A549 (cell line): ENCODE measurements around the gene BAAT. TPM values are rescaled to one million over a fixed set of nuclear protein-coding genes. Genes with fewer than 3 reads are reported as not detected.
A peak's percentile ranks its signal among the peaks of the same experiment; 100 is the strongest.

Experiments
- ATAC-seq, 2 experiments: fragments of 200-7000 bp in 1 of 2; fragments of >200 bp in 1 of 2; cut with Nextera tagmentation in 1 of 2; cut with Tn5 transposase in 1 of 2; 3 replicates each; pipeline versions ENCODE4 v1.8.0 to v1.9.1; 2018 to 2020; ENCODE audit warnings: mild to moderate bottlenecking in 1 of 2, moderate library complexity in 1 of 2
- CTCF ChIA-PET: fragments of 300-600 bp; sonication (Branson Sonifier 250); formaldehyde crosslinking; extraction: SDS; loops from one replicate; lab custom pipeline; 2021; ENCODE audit warnings: antibody characterized with exemption, inconsistent platforms; lab: Yijun Ruan, JAX
- POLR2A ChIA-PET: fragments of 350-600 bp; formaldehyde crosslinking; extraction: SDS; loops from one replicate; lab custom pipeline; 2021; ENCODE audit warnings: antibody characterized with exemption, inconsistent platforms; lab: Yijun Ruan, JAX
- DNase-seq, 2 experiments: peaks; one replicate each; pipeline versions ENCODE4 v3.0.0 to v3.0.0-alpha.2; 2011 to 2016; ENCODE audit warnings: low read depth in 1 of 2, low spot score in 1 of 2
- FAIRE-seq: peaks from 2 replicates; lab custom pipeline; 2011; peaks lifted over from hg19 to GRCh38; lab: Jason Lieb, UNC
- H3K27ac ChIP-seq, 2 experiments: fragments of >200 bp; sonication (Bioruptor Twin); formaldehyde crosslinking; 3 replicates each; pipeline ENCODE4 v1.5.1; 2016 to 2017
- H3K4me1 ChIP-seq: fragments of >200 bp; sonication (Bioruptor Twin); formaldehyde crosslinking; 3 replicates; pipeline ENCODE4 v1.6.1; 2016
- H3K4me2 ChIP-seq: fragments of >200 bp; sonication (Bioruptor Twin); formaldehyde crosslinking; 3 replicates; pipeline ENCODE4 v1.6.1; 2016
- H3K4me3 ChIP-seq: fragments of >200 bp; sonication (Bioruptor Twin); formaldehyde crosslinking; 3 replicates; pipeline ENCODE4 v1.5.1; 2016
- H3K9me3 ChIP-seq: fragments of >200 bp; sonication (Bioruptor Twin); formaldehyde crosslinking; 3 replicates; pipeline ENCODE4 v1.6.1; 2016
- BHLHE40 ChIP-seq: IDR thresholded peaks from 2 replicates; pipeline ENCODE4 v1.6.1; 2012; ENCODE audit warnings: low read depth, low read length, inconsistent platforms
- CBX2 ChIP-seq: fragments of 200-600 bp; sonication (generic); IDR thresholded peaks from 2 replicates; pipeline ENCODE4 v1.6.1; 2016; ENCODE audit warnings: low read depth, mild to moderate bottlenecking, borderline replicate concordance
- CBX8 ChIP-seq: fragments of 200-600 bp; sonication (generic); IDR thresholded peaks from 2 replicates; pipeline ENCODE4 v1.6.1; 2016
- CHD2 ChIP-seq: fragments of 150-350 bp; IDR thresholded peaks from 2 replicates; pipeline ENCODE4 v1.6.1; 2014; ENCODE audit warnings: low read length; ENCODE audit not compliant: partially characterized antibody
- CHD4 ChIP-seq: fragments of 200-600 bp; sonication (generic); IDR thresholded peaks from 2 replicates; pipeline ENCODE4 v1.6.1; 2016; ENCODE audit warnings: antibody characterized with exemption, mild to moderate bottlenecking, borderline replicate concordance
- EHF ChIP-seq: fragments of 250-450 bp; sonication (Bioruptor Pico); IDR thresholded peaks from 2 replicates; pipeline ENCODE4 v1.5.0; 2020; ENCODE audit warnings: mild to moderate bottlenecking
- EHMT2 ChIP-seq: fragments of 200-600 bp; sonication (generic); IDR thresholded peaks from 2 replicates; pipeline ENCODE4 v1.6.1; 2016; ENCODE audit warnings: antibody characterized with exemption, low read depth, mild to moderate bottlenecking, moderate library complexity
- ELK1 ChIP-seq: fragments of 150-350 bp; IDR thresholded peaks from 2 replicates; pipeline ENCODE4 v1.6.1; 2014; ENCODE audit warnings: low read depth, mild to moderate bottlenecking, low read length
- EP300 ChIP-seq, 2 experiments: fragments of >200 bp; sonication (Bioruptor Twin); formaldehyde crosslinking; IDR thresholded peaks; 2 replicates in 1 of 2; 3 replicates in 1 of 2; pipeline ENCODE4 v1.6.1; 2016 to 2017
- ESRRA ChIP-seq: fragments of 150-350 bp; IDR thresholded peaks from 2 replicates; pipeline ENCODE4 v1.6.1; 2014; ENCODE audit warnings: mild to moderate bottlenecking, low read length, borderline replicate concordance
- FOSB ChIP-seq: fragments of 250-450 bp; sonication (Bioruptor Pico); IDR thresholded peaks from 2 replicates; pipeline ENCODE4 v1.5.0; 2020; ENCODE audit warnings: mild to moderate bottlenecking, moderate library complexity
- FOXS1 ChIP-seq: fragments of 250-450 bp; sonication (Bioruptor Pico); IDR thresholded peaks from 2 replicates; pipeline ENCODE4 v1.5.0; 2020; ENCODE audit warnings: mild to moderate bottlenecking, moderate library complexity
- GATA3 ChIP-seq: IDR thresholded peaks from 2 replicates; pipeline ENCODE4 v1.6.1; 2012; ENCODE audit warnings: borderline replicate concordance
- HDAC2 ChIP-seq: fragments of 200-600 bp; sonication (generic); IDR thresholded peaks from 2 replicates; pipeline ENCODE4 v1.6.1; 2016
- HMGXB4 ChIP-seq: fragments of 250-450 bp; sonication (Bioruptor Pico); IDR thresholded peaks from 2 replicates; pipeline ENCODE4 v1.5.0; 2021; ENCODE audit warnings: mild to moderate bottlenecking, moderate library complexity, borderline replicate concordance
- HOXA7 ChIP-seq: fragments of 250-450 bp; sonication (Bioruptor Pico); IDR thresholded peaks from 2 replicates; pipeline ENCODE4 v1.5.0; 2020; ENCODE audit warnings: mild to moderate bottlenecking, moderate library complexity
- JUN ChIP-seq, 2 experiments: fragments of >200 bp; sonication (Bioruptor Twin); formaldehyde crosslinking; IDR thresholded peaks; 2 replicates in 1 of 2; 3 replicates in 1 of 2; pipeline ENCODE4 v1.6.1; 2016 to 2017
- JUNB ChIP-seq: fragments of >200 bp; sonication (Bioruptor Twin); formaldehyde crosslinking; IDR thresholded peaks from 2 replicates; pipeline ENCODE4 v1.6.1; 2016
- KDM1A ChIP-seq: fragments of 200-600 bp; sonication (generic); IDR thresholded peaks from 2 replicates; pipeline ENCODE4 v1.6.1; 2016; ENCODE audit warnings: low read depth, mild to moderate bottlenecking
- MYC ChIP-seq: IDR thresholded peaks from 2 replicates; pipeline ENCODE4 v1.6.1; 2012; ENCODE audit warnings: mild to moderate bottlenecking, inconsistent platforms, low read length, improper control_type of control experiment, borderline replicate concordance
- NFE2L2 ChIP-seq: fragments of 150-350 bp; conservative IDR thresholded peaks from 2 replicates; pipeline ENCODE4 v1.6.1; 2014; ENCODE audit warnings: low read length
- NR3C1 ChIP-seq: fragments of >200 bp; sonication (Bioruptor Twin); formaldehyde crosslinking; IDR thresholded peaks from 3 replicates; pipeline ENCODE4 v1.6.1; 2017
- PBX3 ChIP-seq: IDR thresholded peaks from 2 replicates; pipeline ENCODE4 v1.6.1; 2012
- PHF8 ChIP-seq: fragments of 200-600 bp; sonication (generic); IDR thresholded peaks from 2 replicates; pipeline ENCODE4 v1.6.1; 2016; ENCODE audit warnings: low read depth, mild to moderate bottlenecking, antibody characterized with exemption, moderate library complexity, borderline replicate concordance
- POLR2A ChIP-seq: IDR thresholded peaks from 2 replicates; pipeline ENCODE4 v1.6.1; 2012; ENCODE audit warnings: mild to moderate bottlenecking, low read length
- POLR2AphosphoS2 ChIP-seq: conservative IDR thresholded peaks from 2 replicates; pipeline ENCODE4 v1.6.1; 2012; ENCODE audit warnings: low read length, improper control_type of control experiment, inconsistent platforms
- RARB ChIP-seq: fragments of 250-450 bp; sonication (Bioruptor Pico); IDR thresholded peaks from 2 replicates; pipeline ENCODE4 v1.8.0; 2021; ENCODE audit warnings: mild to moderate bottlenecking, moderate library complexity
- SREBF2 ChIP-seq: fragments of 450-650 bp; IDR thresholded peaks from 2 replicates; pipeline ENCODE4 v1.6.1; 2014; ENCODE audit warnings: mild to moderate bottlenecking, moderate library complexity
- TP53 ChIP-seq: fragments of 250-450 bp; sonication (Bioruptor Pico); IDR thresholded peaks from 2 replicates; pipeline ENCODE4 v1.5.0; 2021; ENCODE audit warnings: mild to moderate bottlenecking, moderate library complexity
- USF2 ChIP-seq: fragments of 450-650 bp; IDR thresholded peaks from 2 replicates; pipeline ENCODE4 v1.6.1; 2014; ENCODE audit warnings: antibody characterized with exemption
- ZC3H11A ChIP-seq: fragments of 450-650 bp; IDR thresholded peaks from 2 replicates; pipeline ENCODE4 v1.6.1; 2014; ENCODE audit warnings: antibody characterized with exemption, mild to moderate bottlenecking
- ZFP36 ChIP-seq: fragments of 450-650 bp; IDR thresholded peaks from 2 replicates; pipeline ENCODE4 v1.6.1; 2014; ENCODE audit warnings: borderline replicate concordance; ENCODE audit not compliant: partially characterized antibody
- ZSCAN20 ChIP-seq: fragments of 250-450 bp; sonication (Bioruptor Pico); IDR thresholded peaks from 2 replicates; pipeline ENCODE4 v1.8.0; 2022; ENCODE audit warnings: mild to moderate bottlenecking, moderate library complexity
- WGBS: methylation state at CpG from one replicate; pipeline ENCODE4 v1.1.6; 2017; ENCODE audit errors: missing lambda C conversion rate; 5-methylcytosine and 5-hydroxymethylcytosine counted together
- polyA plus RNA-seq, 4 experiments: library from polyadenylated mRNA; depleted of rRNA in 3 of 4; stranded (reverse); fragments of >200 nt; fragmentation: RNase III in 1 of 4; extraction: RNeasy Plus Mini Kit Qiagen cat#74134 plus additional on column Dnase treatment in 1 of 4; gene quantifications; 2 replicates in 3 of 4; 3 replicates in 1 of 4; pipeline ENCODE4 v1.2.3, GENCODE V29; 2011 to 2017

The BAAT gene
- polyA plus RNA-seq, 2 of the 4 experiments (the other 2 are of a cell fraction) = 9.1 to 13.6 TPM

- H3K4me3 ChIP-seq = no peak overlapping the region
- CTCF ChIA-PET = interaction anchor here (0.8 to 1.2 kb wide), 4 partner anchors 8 to 34 kb away, joined by 3 to 5 read pairs (median 3); no protein-coding TSS in a partner anchor
- H3K4me2 ChIP-seq = no peak overlapping the region
- peak overlapping the region in 1 of 2 experiments; percentile 16; a peak in 3 of 6 replicates for H3K27ac ChIP-seq
- POLR2A ChIA-PET = no interaction called here
- TF ChIP-seq NFE2L2 (no peak), ZC3H11A (no peak), CHD2 (no peak), POLR2A (no peak), ZFP36 (no peak), MYC (no peak), CBX2 (no peak), PBX3 (no peak), EHMT2 (no peak), CHD4 (no peak), HDAC2 (no peak), KDM1A (no peak), BHLHE40 (no peak), POLR2AphosphoS2 (no peak), JUNB (no peak), EP300 (IDR thresholded peaks at IDR 0.05) (no peak), HOXA7 (no peak), JUN (IDR thresholded peaks at IDR 0.05) (no peak), USF2 (no peak)
- FAIRE-seq (peak; percentile 32), DNase-seq (no peak), ATAC-seq (no peak)
- H3K4me1 ChIP-seq = no peaks in the 10 kb centered on the region
- no peaks in the 10 kb centered on the region for H3K9me3 ChIP-seq
- 83% methylated on average over 2 of the region's 2 CpGs for WGBS
These were observed 47.6 kb downstream of the BAAT start for GRCh38 chr9:101337237-101337636.

- ATAC-seq (no peak), DNase-seq (no peak), FAIRE-seq (no peak)
- no peak overlapping the region for H3K4me3 ChIP-seq
- CTCF ChIA-PET = interaction anchor here (0.8 to 1.4 kb wide), 2 partner anchors 11 to 12 kb away, joined by 3 to 6 read pairs; no protein-coding TSS in a partner anchor
- H3K9me3 ChIP-seq = no peaks in the 10 kb centered on the region
- H3K4me1 ChIP-seq = no peaks in the 10 kb centered on the region
- TF ChIP-seq GATA3 (no peak), TP53 (CRISPR knock-in tag) (no peak), ZC3H11A (no peak), PHF8 (no peak), ESRRA (no peak), RARB (CRISPR knock-in tag) (no peak), NR3C1 (no peak), USF2 (no peak), ELK1 (no peak), EHF (CRISPR knock-in tag) (no peak), ZSCAN20 (no peak), FOSB (CRISPR knock-in tag) (no peak), PBX3 (no peak), HMGXB4 (CRISPR knock-in tag) (no peak), JUNB (no peak), CBX8 (no peak), FOXS1 (CRISPR knock-in tag) (no peak), SREBF2 (no peak), NFE2L2 (no peak)
- POLR2A ChIA-PET = no interaction called here
- no peak overlapping the region for H3K27ac ChIP-seq
- no peak overlapping the region for H3K4me2 ChIP-seq
These were observed 48.7 kb downstream of the BAAT start for GRCh38 chr9:101336091-101336490.
